RKO (cell line): ENCODE measurements around the gene GPRC5D.

Experiments used
- DNase-seq: peaks from one replicate; pipeline ENCODE4 v3.0.0-alpha.2; 2016; ENCODE audit warnings: low spot score

The GPRC5D gene

DNA sequence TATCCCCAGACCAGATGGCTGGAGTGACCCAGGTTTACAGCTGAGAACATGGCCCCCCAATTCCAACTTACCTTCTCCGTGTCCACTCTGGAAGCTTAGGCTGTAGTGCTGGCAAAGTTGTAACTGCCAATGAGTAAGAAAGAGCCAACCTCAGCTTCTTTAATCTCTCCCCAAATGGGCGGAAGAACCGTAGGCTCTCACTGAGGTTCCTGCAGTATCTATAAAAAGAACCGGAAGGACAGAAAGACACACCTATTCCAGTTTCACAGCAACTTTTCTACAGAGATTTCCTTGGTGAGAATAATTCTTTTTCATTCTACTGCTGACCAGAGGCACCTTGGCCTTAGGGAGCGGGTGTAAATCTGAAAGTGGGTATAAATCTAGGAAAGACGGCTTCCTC is at the start of gene GPRC5D:
TSS of gene GPRC5D (minus strand) at position 135 of the 400 bp plus-strand sequence. CDS start 1,786 bp downstream, outside the sequence.
- no peak for DNase-seq

DNA sequence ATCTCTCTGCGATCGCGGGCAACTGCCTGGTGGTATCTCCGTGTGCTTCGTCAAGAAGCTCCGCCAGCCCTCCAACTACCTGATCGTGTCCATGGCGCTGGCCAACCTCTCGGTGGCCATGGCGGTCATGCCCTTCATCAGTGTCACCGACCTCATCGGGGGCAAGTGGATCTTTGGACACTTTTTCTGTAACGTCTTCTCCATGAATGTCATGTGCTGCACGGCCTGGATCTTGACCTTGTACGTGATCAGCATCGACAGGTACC is 49.7 kb upstream of the GPRC5D start:
- no peak for DNase-seq

GRCh38 chr12:13000925-13001774 is 49.2 kb upstream of the GPRC5D start:
- DNase-seq = peak; percentile 62

DNA sequence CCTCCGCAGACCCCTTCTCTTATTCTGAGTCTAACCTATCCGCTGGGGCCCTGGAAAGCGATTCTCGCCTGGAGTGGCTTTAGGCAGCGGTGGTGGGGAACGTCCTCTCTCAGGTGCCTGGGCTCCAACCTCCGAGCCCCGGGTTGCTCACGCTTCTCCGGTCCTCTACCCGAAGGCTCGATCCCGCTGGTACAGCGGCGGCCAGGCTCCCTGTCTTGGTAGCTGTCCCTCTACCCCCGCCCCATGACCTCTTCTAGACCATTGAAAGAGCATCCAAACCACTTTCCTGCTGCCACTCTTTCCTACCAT is 48.6 kb upstream of the GPRC5D start:
- peak; percentile 55 for DNase-seq

DNA sequence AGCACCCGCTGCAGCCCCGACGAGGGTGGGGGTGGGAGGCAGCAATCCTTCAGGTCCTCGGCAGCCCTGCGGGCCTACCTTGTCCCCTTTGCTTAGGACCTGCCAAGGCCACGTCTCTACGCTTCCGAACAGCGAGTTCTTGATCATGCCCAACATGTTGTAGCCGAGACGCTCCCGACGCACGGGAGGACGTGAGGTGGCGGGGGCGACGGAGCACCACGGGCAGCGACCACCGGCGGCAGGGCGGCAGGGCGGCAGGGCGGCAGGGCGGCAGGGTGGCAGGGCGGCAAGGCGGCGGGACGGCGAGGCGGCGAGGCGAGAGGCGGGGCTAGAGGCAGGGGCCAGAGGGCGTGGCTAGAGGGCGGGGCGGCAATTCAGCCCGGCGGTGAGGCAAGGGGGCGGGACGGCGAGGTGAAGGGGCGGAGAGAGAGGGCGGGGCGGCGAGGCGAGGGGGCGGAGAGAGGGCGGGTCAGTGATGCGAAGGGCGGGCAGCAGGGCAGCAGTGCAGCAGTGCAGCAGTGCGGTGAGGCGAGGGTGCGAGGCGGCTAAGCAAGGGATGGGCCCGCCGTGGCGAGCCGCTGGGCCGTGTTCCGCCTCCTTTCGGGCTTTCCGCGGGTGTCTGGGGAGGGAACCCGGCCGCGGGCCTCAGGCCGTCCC is 48.1 kb upstream of the GPRC5D start, which contains the start of gene HEBP1:
TSS of gene HEBP1 (minus strand) at position 307 of the 657 bp plus-strand sequence. CDS start at position 156, 151 bp downstream.
- peak; percentile 90 for DNase-seq

- DNase-seq = peak; percentile 66
Observed at GRCh38 chr12:12999271-12999958, 47.4 kb upstream of the GPRC5D start.

GRCh38 chr12:12998248-12998647 is 46.3 kb upstream of the GPRC5D start:
- no peak for DNase-seq

GRCh38 chr12:12997734-12998133 is 45.8 kb upstream of the GPRC5D start:
- no peak for DNase-seq

- DNase-seq = no peak
Observed at GRCh38 chr12:12997156-12997555, 45.2 kb upstream of the GPRC5D start.

DNA sequence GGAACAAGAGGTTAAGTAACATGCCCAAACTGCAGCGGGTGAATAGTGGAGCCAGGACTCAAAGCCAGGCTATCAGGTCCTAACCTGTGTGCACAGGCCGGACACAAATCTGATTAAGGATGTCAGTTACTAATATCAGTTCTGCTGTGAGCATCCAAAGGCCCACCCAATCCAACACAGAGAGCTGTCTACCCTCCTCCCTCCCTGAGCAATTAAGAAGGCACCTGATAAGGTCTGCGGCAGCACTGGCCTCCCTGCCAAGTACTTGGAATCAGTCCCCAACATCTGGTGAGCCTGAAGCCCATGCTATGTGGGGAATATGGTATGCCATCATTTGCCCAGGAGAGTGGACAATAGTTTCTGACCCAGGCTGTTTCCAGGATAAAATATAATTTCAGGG is 44.2 kb upstream of the GPRC5D start:
- DNase-seq = no peak

DNA sequence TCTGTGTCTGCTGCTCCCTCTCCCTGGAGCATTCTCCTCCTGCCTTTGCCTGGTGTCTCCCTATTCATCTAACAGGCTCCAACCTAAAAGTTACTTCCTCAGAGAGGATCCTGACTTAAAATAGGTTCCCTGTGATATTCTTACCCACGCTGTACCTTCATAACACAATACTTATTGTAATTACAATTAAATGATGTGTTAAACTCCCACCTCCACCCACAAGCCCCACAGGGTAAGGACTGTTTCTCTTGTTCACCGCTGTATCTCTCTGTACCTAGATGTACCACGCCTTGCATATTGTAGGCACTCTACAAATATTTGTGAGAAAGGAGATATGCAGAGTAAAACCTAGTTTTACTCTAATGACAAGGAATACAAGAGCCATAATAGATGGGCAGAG is 43.1 kb upstream of the GPRC5D start:
- no peak for DNase-seq

- DNase-seq = no peak
Observed at GRCh38 chr12:12993367-12993766, 41.4 kb upstream of the GPRC5D start.

DNA sequence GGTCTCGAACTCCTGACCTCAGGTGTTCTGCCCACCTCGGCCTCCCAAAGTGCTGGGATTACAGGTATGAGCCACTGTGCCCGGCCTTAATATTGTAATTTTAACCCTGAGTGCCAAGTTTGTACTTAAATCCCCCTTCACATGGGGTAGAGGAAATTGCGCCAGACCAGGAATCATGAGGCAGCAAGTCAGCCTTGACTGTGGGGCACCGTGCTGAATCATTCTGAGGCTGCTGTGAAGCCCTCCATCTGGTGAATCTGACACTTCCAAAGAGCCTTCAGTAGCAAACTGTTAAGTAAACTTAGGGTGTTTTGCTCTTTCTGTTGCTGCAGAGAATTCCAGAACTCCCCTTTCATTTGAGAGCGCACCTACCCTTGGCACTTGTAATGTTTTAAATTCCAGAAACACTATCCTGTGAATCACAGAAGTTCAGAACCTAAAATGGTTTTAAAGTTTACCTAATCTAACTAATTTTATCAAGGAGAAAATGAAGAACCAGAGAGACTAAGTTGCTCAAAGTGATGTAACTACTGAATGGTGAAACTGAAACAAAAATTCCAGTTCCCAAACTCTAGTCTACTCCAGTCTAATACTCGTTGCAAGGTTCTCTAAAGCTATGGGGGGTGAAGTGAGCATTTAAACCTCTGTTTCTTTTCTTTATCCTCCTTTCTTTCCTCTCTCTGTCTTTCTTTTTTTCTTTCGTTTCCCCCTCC is 40.6 kb upstream of the GPRC5D start:
- no peak for DNase-seq

- no peak for DNase-seq
Observed at GRCh38 chr12:12990700-12991468, 38.9 kb upstream of the GPRC5D start.

- no peak for DNase-seq
Observed at GRCh38 chr12:12987421-12987820, 35.5 kb upstream of the GPRC5D start.

GRCh38 chr12:12986775-12987331 is 34.9 kb upstream of the GPRC5D start:
- DNase-seq = no peak

DNA sequence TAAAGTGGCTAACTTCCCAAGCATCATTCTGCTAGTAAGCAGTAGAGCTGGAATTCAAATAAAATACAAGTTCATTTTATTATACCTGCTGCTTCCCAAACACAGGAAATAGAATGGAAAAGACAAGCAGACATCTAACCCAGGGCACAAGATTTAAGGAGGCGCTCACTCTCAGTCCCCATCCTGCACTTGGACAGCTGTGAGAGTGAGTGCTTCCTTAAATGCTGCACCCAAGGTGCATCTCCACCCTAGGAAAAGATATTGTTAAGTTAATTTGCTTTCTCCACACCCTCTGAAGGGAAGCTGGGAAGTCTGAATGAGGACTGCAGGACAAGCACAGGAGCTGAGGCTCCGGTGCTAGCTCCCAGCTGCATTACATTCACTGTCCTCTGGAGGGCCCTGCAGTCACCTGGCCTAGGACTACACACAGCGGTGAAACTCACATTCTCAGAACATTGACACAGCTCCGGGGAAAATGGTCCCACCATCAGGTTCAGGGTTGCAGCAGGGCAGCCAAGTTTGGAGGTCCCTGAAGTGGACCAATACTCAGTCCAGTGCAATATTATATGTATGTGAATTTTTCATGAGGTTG is 33.9 kb upstream of the GPRC5D start:
- peak; percentile 48 for DNase-seq

DNA sequence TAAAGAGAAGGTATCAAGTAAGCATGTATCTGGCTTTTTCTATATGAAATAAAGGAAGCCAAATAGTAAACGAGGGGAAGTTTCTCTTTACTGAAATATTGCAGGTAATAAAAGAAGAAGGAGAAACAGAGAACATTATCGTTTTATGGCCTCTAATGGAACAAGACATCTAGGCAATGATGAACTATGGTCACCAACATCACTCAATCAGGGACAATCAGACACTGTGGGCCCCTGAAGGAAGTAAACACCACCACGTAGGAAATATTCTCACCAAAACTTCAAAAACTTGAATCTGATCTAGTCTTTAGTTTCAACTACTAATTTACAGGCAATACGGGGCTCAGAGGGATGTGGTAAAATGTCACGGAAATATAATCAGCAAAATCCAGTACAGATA is 32.2 kb upstream of the GPRC5D start:
- DNase-seq = no peak

- DNase-seq = peak; percentile 63
Observed at GRCh38 chr12:12983420-12984035, 31.6 kb upstream of the GPRC5D start.

DNA sequence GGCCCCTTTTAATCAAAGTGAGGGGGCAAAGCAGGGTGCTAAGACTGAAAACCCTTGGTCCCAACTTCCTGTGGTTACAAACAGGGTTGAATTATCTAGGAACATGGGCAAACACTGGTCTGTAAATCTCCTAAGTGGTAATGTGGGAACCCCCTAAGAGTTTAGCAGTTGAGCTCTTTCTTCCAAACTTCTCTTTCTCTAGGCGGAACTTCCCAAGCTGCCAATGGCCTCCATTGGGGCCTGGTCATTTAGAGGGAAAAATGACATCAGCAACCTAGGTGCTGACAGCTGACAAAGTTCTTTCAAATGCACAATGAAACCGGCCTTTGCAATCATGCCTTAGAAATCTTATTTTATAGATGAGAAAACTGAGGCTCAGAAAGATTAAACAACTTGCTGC is 30.4 kb upstream of the GPRC5D start:
- no peak for DNase-seq
